ENCODE measurements around the gene CKB. TPM values are rescaled to one million over a fixed set of nuclear protein-coding genes. Genes with fewer than 3 reads are reported as not detected.
"Not testable (repeated sequence)": the region's sequence is repeated elsewhere in the genome, so short reads cannot be mapped to it uniquely, and the experiment has no call there.

CKB gene
- total RNA-seq, 2 experiments from 2014 or later = 5.8 to 9.1 TPM

- Mint-ChIP-seq H3K27ac (no peak overlapping the region), H3K27me3 (no peaks in the 10 kb centered on the region), H3K9me3 (no peaks in the 10 kb centered on the region), H3K4me3 (no peak overlapping the region), H3K4me1 (ENCODE audit: low read depth) (peaks cover 10% of the 10 kb centered on the region), H3K36me3 (ENCODE audit: low read depth) (no peaks in the 10 kb centered on the region)
- intact Hi-C loops (cut with micrococcal nuclease) = no loop called here
- ATAC-seq = no peak
- POLR2A ChIA-PET = no interaction called here
- CTCF ChIA-PET = interaction anchor here (2.9 kb wide), 1 partner anchor 12 kb away, joined by 19 read pairs; no protein-coding TSS in a partner anchor
- DNase-seq = no peak
- no peak for TF ChIP-seq CTCF (IDR thresholded peaks at IDR 0.05)
Observed at GRCh38 chr14:103517174-103517566, 5.5 kb downstream of the CKB start.

GRCh38 chr14:103516426-103517173 lies 6.0 kb downstream of the CKB start:
- Mint-ChIP-seq H3K27me3 (no peaks in the 10 kb centered on the region), H3K4me1 (ENCODE audit: low read depth) (peaks cover 10% of the 10 kb centered on the region), H3K9me3 (no peaks in the 10 kb centered on the region), H3K4me3 (no peak overlapping the region), H3K36me3 (ENCODE audit: low read depth) (no peaks in the 10 kb centered on the region), H3K27ac (no peak overlapping the region)
- intact Hi-C loops (cut with micrococcal nuclease) = no loop called here
- no peak for ATAC-seq
- CTCF ChIA-PET = no interaction called here
- TF ChIP-seq CTCF (IDR thresholded peaks at IDR 0.05) = no peak
- DNase-seq = no peak
- POLR2A ChIA-PET = no interaction called here

- Mint-ChIP-seq H3K27ac (no peak overlapping the region), H3K4me1 (ENCODE audit: low read depth) (peaks cover 10% of the 10 kb centered on the region), H3K27me3 (no peaks in the 10 kb centered on the region), H3K4me3 (no peak overlapping the region), H3K9me3 (no peaks in the 10 kb centered on the region), H3K36me3 (ENCODE audit: low read depth) (peaks cover 2% of the 10 kb centered on the region)
- no peak for TF ChIP-seq CTCF (IDR thresholded peaks at IDR 0.05)
- no peak for DNase-seq
- ChIA-PET CTCF (interaction anchor here (1.4 kb wide), 1 partner anchor 11 kb away, joined by 3 read pairs; no protein-coding TSS in a partner anchor), POLR2A (no interaction called here)
- ATAC-seq = no peak
- intact Hi-C loops (cut with micrococcal nuclease) = no loop called here
Observed at GRCh38 chr14:103514596-103515421, 7.8 kb downstream of the CKB start.

GRCh38 chr14:103512701-103513611 lies 9.7 kb downstream of the CKB start:
- POLR2A ChIA-PET = no interaction called here
- Mint-ChIP-seq H3K36me3 (ENCODE audit: low read depth) (peaks cover 2% of the 10 kb centered on the region), H3K4me1 (ENCODE audit: low read depth) (no peaks in the 10 kb centered on the region), H3K27ac (no peak overlapping the region), H3K4me3 (no peak overlapping the region), H3K27me3 (no peaks in the 10 kb centered on the region), H3K9me3 (no peaks in the 10 kb centered on the region)
- CTCF ChIA-PET = no interaction called here
- TF ChIP-seq CTCF (IDR thresholded peaks at IDR 0.05) = no peak
- intact Hi-C loops (cut with micrococcal nuclease) = no loop called here
- ATAC-seq (peak; percentile 4), DNase-seq (no peak)

- CTCF ChIA-PET; DNase-seq; POLR2A ChIA-PET; ATAC-seq; H3K27me3 Mint-ChIP-seq; H3K27ac Mint-ChIP-seq; H3K4me1 Mint-ChIP-seq (ENCODE audit: low read depth); H3K36me3 Mint-ChIP-seq (ENCODE audit: low read depth); intact Hi-C loops (cut with micrococcal nuclease); H3K9me3 Mint-ChIP-seq; H3K4me3 Mint-ChIP-seq: not testable (repeated sequence)
Observed at GRCh38 chr14:103512180-103512579, 10.4 kb downstream of the CKB start.
